Measurements from ENCODE around the gene CRTAC1.
"Not testable (repeated sequence)": the region's sequence is repeated elsewhere in the genome, so short reads cannot be mapped to it uniquely, and the experiment has no call there.

CRTAC1 gene

GRCh38 chr10:97852840-97853405 lies 177.5 kb downstream of the CRTAC1 start:
- no peak for DNase-seq (ENCODE audit: extremely low spot score, insufficient read length, low read depth)
- FAIRE-seq, result no peak

DNA sequence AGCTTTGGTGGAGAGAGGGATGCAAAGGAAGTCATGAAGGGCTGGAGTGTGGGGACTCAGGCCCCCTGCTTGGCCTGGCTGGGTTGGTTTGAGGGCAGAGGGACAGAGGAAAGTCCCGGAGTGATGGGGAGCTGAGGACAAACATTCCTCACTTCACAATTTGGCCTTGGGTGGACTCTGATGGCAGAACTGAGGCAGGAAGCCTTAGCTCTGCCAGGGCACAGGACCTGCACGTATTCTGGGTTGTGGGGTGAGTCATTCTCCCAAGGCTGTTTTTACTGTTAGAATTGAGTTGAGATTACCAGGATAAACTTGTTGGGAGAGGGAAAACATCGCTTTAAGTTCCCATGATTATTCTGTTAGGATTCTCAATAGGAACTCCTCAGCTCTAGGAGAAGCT lies 178.1 kb downstream of the CRTAC1 start:
- FAIRE-seq (no peak), DNase-seq (ENCODE audit: extremely low spot score, insufficient read length, low read depth) (no peak)

DNA sequence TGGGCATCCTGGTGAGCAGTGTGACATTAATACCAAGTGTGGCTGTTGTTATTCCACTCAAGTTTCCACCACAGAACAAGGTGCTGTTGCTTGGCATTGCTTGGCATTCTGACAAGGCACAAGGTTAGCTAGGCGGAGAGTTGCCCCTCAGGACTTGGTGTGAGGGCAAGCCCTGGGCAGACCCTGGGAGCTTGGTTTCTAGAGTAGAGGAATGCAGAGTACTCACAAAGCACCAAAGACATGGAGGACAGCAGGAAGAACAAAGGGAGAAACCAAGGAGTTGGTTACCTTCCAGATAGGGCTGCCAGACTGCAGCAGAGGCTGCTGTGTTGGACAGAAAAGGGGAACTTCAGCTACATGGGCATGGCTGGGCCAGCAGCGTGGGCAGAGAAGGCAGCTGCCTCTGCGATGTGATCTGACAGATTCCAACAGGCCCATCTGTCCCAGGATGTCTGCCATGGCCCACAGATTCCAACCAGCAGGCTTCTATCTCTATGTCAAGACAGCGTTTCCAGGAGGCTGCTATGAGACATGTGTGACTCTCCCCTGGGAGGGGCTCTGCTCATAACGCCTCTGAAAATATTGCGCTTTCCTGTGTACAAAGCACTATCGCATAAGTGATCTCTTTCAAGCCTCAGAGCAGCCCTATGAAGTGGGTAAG lies 178.9 kb downstream of the CRTAC1 start:
- FAIRE-seq (no peak), DNase-seq (ENCODE audit: extremely low spot score, insufficient read length, low read depth) (no peak)

- DNase-seq (ENCODE audit: extremely low spot score, insufficient read length, low read depth), result no peak
- FAIRE-seq, result no peak
Measured at GRCh38 chr10:97850446-97850845, 180.0 kb downstream of the CRTAC1 start.

DNA sequence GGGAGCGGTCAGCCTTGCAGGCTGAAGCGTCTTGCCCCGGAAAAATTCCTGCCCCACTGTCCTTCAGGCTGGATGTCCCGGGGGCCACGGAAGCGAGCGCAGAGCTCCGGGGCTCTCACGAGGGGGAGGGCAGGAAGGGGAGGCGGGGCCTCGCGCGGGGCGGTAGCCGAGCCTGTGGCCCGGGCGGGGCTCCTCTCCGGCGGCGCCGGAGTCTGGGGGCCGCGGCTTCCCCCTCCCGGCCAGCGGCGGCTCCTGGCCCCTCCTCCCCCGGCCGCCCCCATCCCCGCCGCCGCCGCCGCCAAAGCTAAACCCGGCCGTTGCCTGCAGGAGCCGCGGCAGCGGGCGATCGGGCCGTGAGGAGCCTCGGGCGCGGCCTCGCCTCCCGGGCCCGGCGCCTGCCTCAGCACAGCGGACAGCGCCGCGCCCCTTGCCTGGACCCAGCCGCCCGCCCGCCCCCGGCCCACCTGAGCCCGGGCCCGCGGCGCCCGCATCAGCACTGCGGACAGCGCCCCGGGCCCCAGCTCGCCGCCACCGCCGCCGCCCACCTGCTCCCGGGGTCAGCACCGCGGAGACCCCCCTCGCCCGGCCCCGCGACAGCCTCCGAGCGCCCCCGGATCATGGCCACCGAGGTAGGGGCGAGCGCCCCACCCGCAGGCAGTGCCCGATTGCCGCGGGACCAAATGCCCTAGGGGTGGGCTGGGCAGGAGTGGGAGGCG lies 180.6 kb downstream of the CRTAC1 start, which contains the start of gene GOLGA7B:
TSS of gene GOLGA7B (plus strand) at position 157 of the 716 bp plus-strand sequence. CDS start at position 618, 461 bp downstream.
- FAIRE-seq, result no peak
- DNase-seq (ENCODE audit: extremely low spot score, insufficient read length, low read depth), result peak; percentile 36

DNA sequence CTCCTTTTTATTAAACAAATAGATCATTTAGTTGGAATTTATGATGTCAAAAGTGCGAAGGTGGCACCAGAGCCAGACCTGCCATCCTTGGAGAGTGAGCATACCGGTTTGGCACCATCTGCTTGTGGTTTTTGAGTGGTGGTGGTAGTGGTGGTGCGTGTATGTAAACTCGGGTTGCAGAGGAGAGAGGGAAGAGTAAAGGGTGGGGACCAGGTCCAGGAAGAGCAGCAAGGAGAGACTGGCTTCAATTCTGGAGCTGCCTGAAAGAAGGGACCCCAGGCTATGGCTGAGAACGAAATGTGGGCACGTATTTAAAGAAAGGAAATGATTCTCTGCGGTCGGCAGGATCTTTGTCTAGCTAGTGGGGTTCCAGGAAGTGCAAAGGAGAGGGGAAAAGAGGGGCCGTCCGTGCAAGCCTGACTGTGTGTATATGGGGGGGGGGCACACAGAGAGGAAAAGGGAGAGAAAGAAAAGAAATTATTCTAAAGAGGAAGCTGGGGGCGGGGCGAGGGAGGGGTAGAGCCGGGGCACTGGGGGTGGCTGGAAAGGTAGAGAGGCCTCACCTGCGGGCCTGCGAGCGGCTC lies 181.2 kb downstream of the CRTAC1 start:
- DNase-seq (ENCODE audit: extremely low spot score, insufficient read length, low read depth) (no peak), FAIRE-seq (no peak)

DNA sequence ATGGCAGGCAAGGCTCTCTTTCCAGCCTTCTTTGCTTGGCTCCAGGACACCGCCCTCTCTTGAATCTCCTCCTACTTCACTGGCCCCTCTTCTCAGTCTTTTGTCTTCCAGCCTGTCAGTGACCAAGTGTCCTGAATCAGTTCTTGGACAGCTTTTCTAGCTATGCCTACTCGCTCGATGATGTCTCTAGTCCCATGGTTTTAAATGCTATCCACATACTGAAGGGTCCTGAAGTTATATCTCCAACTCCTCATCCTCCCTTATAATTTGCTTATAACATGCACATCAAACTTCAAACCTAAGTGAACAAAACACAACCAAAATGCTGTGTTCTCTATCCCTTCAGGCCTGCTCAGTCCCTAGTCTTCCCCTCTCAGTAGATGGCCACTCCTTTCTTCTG lies 185.7 kb downstream of the CRTAC1 start:
- DNase-seq (ENCODE audit: extremely low spot score, insufficient read length, low read depth), result no peak
- no peak for FAIRE-seq

DNA sequence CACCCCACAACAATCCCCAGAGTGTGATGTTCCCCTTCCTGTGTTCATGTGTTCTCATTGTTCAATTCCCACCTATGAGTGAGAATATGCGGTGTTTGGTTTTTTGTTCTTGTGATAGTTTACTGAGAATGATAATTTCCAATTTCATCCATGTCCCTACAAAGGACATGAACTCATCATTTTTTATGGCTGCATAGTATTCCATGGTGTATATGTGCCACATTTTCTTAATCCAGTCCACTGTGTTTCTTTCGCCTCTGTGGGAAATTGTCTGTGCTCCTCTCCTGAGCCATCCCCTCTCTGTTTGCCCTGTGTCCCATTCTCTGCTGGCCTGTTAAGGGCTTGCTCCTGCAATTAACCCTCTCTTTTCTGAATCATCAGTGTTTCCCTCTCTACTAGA lies 186.4 kb downstream of the CRTAC1 start:
- not testable (repeated sequence) for FAIRE-seq; DNase-seq (ENCODE audit: extremely low spot score, insufficient read length, low read depth)

GRCh38 chr10:97843281-97843671 lies 187.1 kb downstream of the CRTAC1 start:
- no peak for FAIRE-seq

GRCh38 chr10:97842656-97843280 lies 187.7 kb downstream of the CRTAC1 start:
- DNase-seq (ENCODE audit: extremely low spot score, insufficient read length, low read depth), result no peak

More at GRCh38 chr10:97843281-97843671, 187.1 kb downstream of the CRTAC1 start:
- no peak for DNase-seq (ENCODE audit: extremely low spot score, insufficient read length, low read depth)

DNA sequence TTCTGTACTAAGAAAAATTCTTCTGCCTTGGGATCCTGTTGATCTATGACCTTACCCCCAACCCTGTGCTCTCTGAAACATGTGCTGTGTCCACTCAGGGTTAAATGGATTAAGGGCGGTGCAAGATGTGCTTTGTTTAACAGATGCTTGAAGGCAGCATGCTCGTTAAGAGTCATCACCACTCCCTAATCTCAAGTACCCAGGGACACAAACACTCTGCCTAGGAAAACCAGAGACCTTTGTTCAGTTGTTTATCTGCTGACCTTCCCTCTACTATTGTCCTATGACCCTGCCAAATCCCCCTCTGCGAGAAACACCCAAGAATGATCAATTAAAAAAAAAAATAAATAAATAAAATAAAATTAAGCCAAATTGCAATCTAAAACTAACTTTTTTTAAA lies 188.3 kb downstream of the CRTAC1 start:
- FAIRE-seq; DNase-seq (ENCODE audit: extremely low spot score, insufficient read length, low read depth): not testable (repeated sequence)

More at GRCh38 chr10:97842656-97843280, 187.7 kb downstream of the CRTAC1 start:
- no peak for FAIRE-seq

- not testable (repeated sequence) for DNase-seq (ENCODE audit: extremely low spot score, insufficient read length, low read depth); FAIRE-seq
Measured at GRCh38 chr10:97841166-97841565, 189.3 kb downstream of the CRTAC1 start.

DNA sequence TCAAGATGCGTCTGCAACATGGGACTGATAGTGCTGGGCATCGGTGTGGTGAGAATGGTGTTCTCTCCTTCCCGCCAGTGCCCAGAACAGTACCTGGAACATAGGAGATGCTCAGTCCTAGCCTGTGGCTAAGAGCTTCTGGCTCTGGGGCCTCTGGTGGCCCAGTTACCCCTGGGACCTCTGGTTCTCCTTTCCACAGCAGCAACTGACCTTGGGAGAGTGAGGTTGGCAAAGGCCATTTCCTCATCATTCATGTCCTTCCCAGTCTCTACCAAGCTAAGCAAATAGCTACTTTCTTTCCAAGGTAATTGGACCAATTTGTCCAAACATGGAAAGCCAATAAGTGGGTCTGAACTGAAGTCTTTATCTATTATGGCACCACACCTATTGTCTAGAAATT lies 192.3 kb downstream of the CRTAC1 start:
- FAIRE-seq (no peak), DNase-seq (ENCODE audit: extremely low spot score, insufficient read length, low read depth) (no peak)

DNA sequence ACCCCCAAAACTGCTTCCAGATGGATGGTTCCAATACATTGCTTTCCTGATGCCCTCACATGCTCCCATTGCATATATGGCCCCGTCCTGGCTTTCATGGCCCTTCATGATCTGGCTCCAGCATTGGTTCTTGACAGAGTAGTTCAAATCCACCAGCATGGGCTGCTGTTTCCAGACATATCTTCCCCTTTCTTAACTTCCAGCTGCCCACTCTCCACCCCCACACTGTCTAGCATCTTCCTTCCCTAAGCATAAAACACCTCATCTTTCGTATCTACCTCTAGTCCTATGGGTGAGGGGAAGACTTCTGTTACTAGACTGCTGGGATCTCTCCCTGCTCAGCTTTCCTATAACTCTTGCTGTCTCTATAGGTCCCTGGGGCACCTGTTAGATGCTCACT lies 194.0 kb downstream of the CRTAC1 start:
- DNase-seq (ENCODE audit: extremely low spot score, insufficient read length, low read depth), result no peak
- no peak for FAIRE-seq

DNA sequence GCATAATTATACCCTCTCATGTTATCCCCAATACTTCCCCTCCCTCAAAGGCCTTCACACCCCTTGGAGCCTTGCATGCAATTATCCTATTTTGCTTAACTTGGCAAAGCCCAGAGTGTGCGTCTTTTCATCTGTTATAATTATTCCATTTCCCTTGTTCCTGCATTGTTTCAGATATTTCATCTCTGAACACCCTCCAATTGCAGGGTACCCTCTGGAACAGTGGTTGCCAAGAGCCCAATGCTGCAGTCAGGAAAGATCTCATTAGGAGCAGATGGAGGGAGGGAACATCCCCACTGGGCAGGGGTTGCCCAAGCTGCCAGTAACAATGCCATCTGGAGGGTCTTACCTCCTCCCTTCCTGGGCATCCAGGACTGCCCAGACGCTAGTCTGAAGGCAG lies 199.2 kb downstream of the CRTAC1 start:
- FAIRE-seq (no peak), DNase-seq (ENCODE audit: extremely low spot score, insufficient read length, low read depth) (no peak)

DNA sequence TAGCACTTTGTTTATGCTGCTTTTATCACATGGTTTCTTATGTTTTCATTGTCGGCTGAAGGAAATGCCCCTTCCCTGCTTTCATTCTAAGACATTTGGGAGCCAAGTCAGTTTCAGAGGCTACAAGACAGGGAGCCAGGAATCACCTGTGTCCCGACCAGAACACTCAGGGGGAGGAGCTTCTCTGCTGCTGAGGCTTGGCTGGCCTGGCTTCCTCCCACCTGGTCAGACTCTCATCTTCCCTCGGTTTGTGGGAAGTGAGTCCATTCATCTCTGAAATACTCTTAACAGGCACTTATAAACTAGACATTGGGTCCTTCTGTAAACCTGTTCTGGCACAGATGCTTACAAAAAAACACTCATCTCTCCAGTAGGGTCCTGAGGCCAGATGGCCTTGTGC lies 200.4 kb downstream of the CRTAC1 start:
- DNase-seq (ENCODE audit: extremely low spot score, insufficient read length, low read depth) (no peak), FAIRE-seq (no peak)

DNA sequence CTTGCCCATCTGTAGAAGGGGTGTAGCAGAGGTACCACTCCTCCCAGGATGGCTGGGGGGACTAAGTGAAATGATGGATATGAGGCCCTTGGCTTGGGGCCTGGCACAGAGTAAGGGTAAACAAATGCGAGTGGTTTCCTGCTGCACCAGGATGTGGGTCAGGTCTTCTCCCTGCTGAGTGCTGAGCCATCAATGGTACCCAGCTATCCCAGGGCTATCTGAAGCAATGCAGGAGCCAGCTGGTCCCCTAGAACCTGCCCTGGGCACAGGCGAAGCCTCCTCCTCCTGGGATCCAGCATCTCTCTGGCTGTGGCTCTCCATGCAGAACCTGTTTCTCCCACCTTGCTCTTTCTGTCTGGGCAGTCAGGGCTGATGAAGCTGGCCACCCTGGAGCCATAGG lies 201.7 kb downstream of the CRTAC1 start:
- no peak for DNase-seq (ENCODE audit: extremely low spot score, insufficient read length, low read depth)
- no peak for FAIRE-seq

GRCh38 chr10:97827702-97828291 lies 202.6 kb downstream of the CRTAC1 start:
- DNase-seq (ENCODE audit: extremely low spot score, insufficient read length, low read depth) (no peak), FAIRE-seq (no peak)

DNA sequence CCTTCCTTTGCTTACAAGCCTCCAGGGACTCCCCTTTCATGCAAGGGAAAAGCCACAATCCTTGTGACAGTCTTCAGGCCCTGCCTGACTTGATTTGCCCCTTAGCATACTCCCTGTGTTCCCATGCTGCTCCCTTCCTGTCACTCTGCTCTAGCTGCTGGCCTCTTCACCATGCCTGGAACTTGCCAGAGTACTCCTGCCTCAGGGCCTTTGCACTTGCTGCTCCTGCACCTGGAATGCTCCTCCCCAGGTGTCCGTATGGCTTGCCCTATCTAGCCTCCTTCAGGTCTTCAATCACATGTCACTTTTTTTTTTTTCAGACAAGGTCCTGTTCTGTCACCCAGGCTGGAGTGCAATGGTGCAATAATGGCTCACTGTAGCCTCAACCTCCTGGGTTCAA lies 203.5 kb downstream of the CRTAC1 start:
- no peak for FAIRE-seq
- no peak for DNase-seq (ENCODE audit: extremely low spot score, insufficient read length, low read depth)

Measured in GM18507 (cell line).